H1 (cell line): Measurements from ENCODE around the gene NUBP2. TPM values are rescaled to one million over a fixed set of nuclear protein-coding genes. Genes with fewer than 3 reads are reported as not detected.

Source experiments
- CTCF ChIA-PET: fragments of 300-600 bp; sonication (Branson Sonifier 250); formaldehyde crosslinking; loops from one replicate; lab custom pipeline; 2021; ENCODE audit not compliant: partially characterized antibody; lab: Charles Lee
- POLR2A ChIA-PET: fragments of 300-600 bp; sonication (Branson Sonifier 250); formaldehyde crosslinking; loops from one replicate; lab custom pipeline; 2021; ENCODE audit warnings: inconsistent platforms; ENCODE audit not compliant: partially characterized antibody; lab: Charles Lee
- DNase-seq, 2 experiments: peaks; one replicate each; pipeline versions ENCODE4 v3.0.0 to v3.0.0-alpha.2; 2010 to 2022; ENCODE audit warnings: low spot score in 2 of 2, low read depth in 1 of 2, mixed read lengths in 1 of 2
- FAIRE-seq: peaks from 2 replicates; lab custom pipeline; 2011; peaks lifted over from hg19 to GRCh38; lab: Jason Lieb, UNC
- H2AFZ ChIP-seq: 2 replicates; pipeline ENCODE4 v1.8.1; 2012; ENCODE audit warnings: low read length, inconsistent platforms
- H2AK5ac ChIP-seq: 2 replicates; pipeline ENCODE4 v1.6.1; 2013; ENCODE audit warnings: low read depth, low read length
- H2BK120ac ChIP-seq: replicated peaks from 2 replicates; pipeline ENCODE3; 2013; ENCODE audit warnings: low read depth, low read length, inconsistent platforms
- H2BK12ac ChIP-seq: 2 replicates; pipeline ENCODE4 v1.6.1; 2013; ENCODE audit warnings: low read depth, low read length
- H2BK15ac ChIP-seq: 2 replicates; pipeline ENCODE4 v1.6.1; 2013; ENCODE audit warnings: low read length
- H2BK20ac ChIP-seq: 2 replicates; pipeline ENCODE4 v1.6.1; 2013; ENCODE audit warnings: low read length
- H2BK5ac ChIP-seq: 2 replicates; pipeline ENCODE4 v1.6.1; 2013; ENCODE audit warnings: low read depth, low read length
- H3K14ac ChIP-seq: 2 replicates; pipeline ENCODE4 v1.6.1; 2013; ENCODE audit warnings: inconsistent platforms; ENCODE audit not compliant: insufficient read length
- H3K18ac ChIP-seq: 2 replicates; pipeline ENCODE4 v1.6.1; 2013; ENCODE audit warnings: low read length; ENCODE audit errors: extremely low read depth
- H3K23ac ChIP-seq: 2 replicates; pipeline ENCODE4 v1.6.1; 2013; ENCODE audit warnings: inconsistent platforms; ENCODE audit not compliant: insufficient read length
- H3K23me2 ChIP-seq: 2 replicates; pipeline ENCODE4 v1.6.1; 2013; ENCODE audit warnings: low read depth, low read length
- H3K27ac ChIP-seq: 2 replicates; pipeline ENCODE4 v1.6.1; 2011; ENCODE audit warnings: low read depth, low read length, inconsistent platforms
- H3K27me3 ChIP-seq, 4 experiments: replicated peaks in 1 of 4; 1 replicate in 1 of 4; 2 replicates in 3 of 4; pipeline versions ENCODE4 v1.6.1 to v1.8.1; 2011 to 2013; ENCODE audit warnings: low read length in 3 of 4, mild to moderate bottlenecking in 3 of 4, inconsistent platforms in 2 of 4, mixed read lengths in 2 of 4, moderate library complexity in 1 of 4; ENCODE audit not compliant: control insufficient read depth in 3 of 4, insufficient read depth in 3 of 4; ENCODE audit errors: extremely low read depth in 1 of 4
- H3K36me3 ChIP-seq, 4 experiments: 2 replicates each; pipeline versions ENCODE4 v1.6.1 to v1.8.1; 2011 to 2013; ENCODE audit warnings: mild to moderate bottlenecking in 4 of 4, low read length in 3 of 4, moderate library complexity in 2 of 4, control low read depth in 1 of 4, inconsistent platforms in 1 of 4; ENCODE audit not compliant: insufficient read depth in 4 of 4, control insufficient read depth in 2 of 4
- H3K4ac ChIP-seq: replicated peaks from 2 replicates; pipeline ENCODE3; 2013; ENCODE audit warnings: low read length, low read depth, mixed read lengths, inconsistent platforms; ENCODE audit not compliant: insufficient read length
- H3K4me1 ChIP-seq, 4 experiments: replicated peaks in 1 of 4; 1 replicate in 1 of 4; 2 replicates in 3 of 4; pipeline versions ENCODE4 v1.6.1 to v1.8.1; 2011 to 2013; ENCODE audit warnings: low read length in 3 of 4, inconsistent platforms in 2 of 4, mixed read lengths in 1 of 4; ENCODE audit not compliant: insufficient read depth in 4 of 4, control insufficient read depth in 3 of 4
- H3K4me2 ChIP-seq, 2 experiments: 2 replicates each; pipeline versions ENCODE4 v1.6.1 to v1.8.1; 2011 to 2013; ENCODE audit warnings: low read depth in 2 of 2, low read length in 2 of 2, control low read depth in 1 of 2, inconsistent platforms in 1 of 2, mild to moderate bottlenecking in 1 of 2; ENCODE audit not compliant: insufficient read depth in 1 of 2
- H3K4me3 ChIP-seq, 4 experiments: fragments of 200-600, 300-600 bp in 1 of 4; sonication (generic), shearing (Covaris generic), sonication (Bioruptor Twin) in 1 of 4; 2 replicates each; pipeline versions ENCODE4 v1.5.1 to v1.8.1; 2011 to 2016; ENCODE audit warnings: low read length in 4 of 4, low read depth in 3 of 4, control low read depth in 2 of 4, inconsistent platforms in 2 of 4, mild to moderate bottlenecking in 2 of 4, mixed read lengths in 1 of 4, moderate library complexity in 1 of 4; ENCODE audit not compliant: insufficient read depth in 2 of 4; ENCODE audit errors: extremely low read depth in 1 of 4
- H3K56ac ChIP-seq: replicated peaks from 2 replicates; pipeline ENCODE3; 2013; ENCODE audit warnings: low read depth, mild to moderate bottlenecking, mixed read lengths, low read length, inconsistent platforms; ENCODE audit not compliant: insufficient read length
- H3K79me1 ChIP-seq: 2 replicates; pipeline ENCODE4 v1.6.1; 2013; ENCODE audit warnings: low read depth, low read length, control low read depth
- H3K79me2 ChIP-seq, 2 experiments: 2 replicates each; pipeline versions ENCODE4 v1.6.1 to v1.8.1; 2012 to 2013; ENCODE audit warnings: low read length in 2 of 2, mild to moderate bottlenecking in 2 of 2, inconsistent platforms in 1 of 2; ENCODE audit not compliant: insufficient read depth in 2 of 2, control insufficient read depth in 1 of 2
- H3K9ac ChIP-seq, 4 experiments: replicated peaks in 1 of 4; 1 replicate in 1 of 4; 2 replicates in 3 of 4; pipeline versions ENCODE4 v1.6.1 to v1.8.1; 2011 to 2013; ENCODE audit warnings: low read depth in 3 of 4, low read length in 3 of 4, control low read depth in 2 of 4, mild to moderate bottlenecking in 2 of 4, moderate library complexity in 2 of 4, inconsistent platforms in 1 of 4; ENCODE audit errors: extremely low read depth in 1 of 4
- H3K9me3 ChIP-seq, 2 experiments: 2 replicates each; pipeline versions ENCODE4 v1.6.1 to v1.8.1; 2012 to 2013; ENCODE audit warnings: mild to moderate bottlenecking in 2 of 2, moderate library complexity in 2 of 2, control low read depth in 1 of 2, inconsistent platforms in 1 of 2, low read depth in 1 of 2, low read length in 1 of 2, mixed read lengths in 1 of 2; ENCODE audit not compliant: insufficient read depth in 2 of 2
- H4K20me1 ChIP-seq, 2 experiments: replicated peaks in 1 of 2; 2 replicates each; pipeline versions ENCODE3 to v1.8.1; 2011 to 2013; ENCODE audit warnings: inconsistent platforms in 2 of 2, low read length in 2 of 2, mild to moderate bottlenecking in 1 of 2; ENCODE audit not compliant: insufficient read depth in 2 of 2, control insufficient read depth in 1 of 2
- H4K5ac ChIP-seq: 2 replicates; pipeline ENCODE4 v1.6.1; 2013; ENCODE audit warnings: low read length, low read depth, mixed read lengths, inconsistent platforms; ENCODE audit not compliant: insufficient read length
- H4K8ac ChIP-seq: 2 replicates; pipeline ENCODE4 v1.8.0; 2013; ENCODE audit warnings: mild to moderate bottlenecking, moderate library complexity, low read length, inconsistent platforms; ENCODE audit not compliant: insufficient read depth; ENCODE audit errors: extremely low read depth
- H4K91ac ChIP-seq: replicated peaks from 2 replicates; pipeline ENCODE3; 2013; ENCODE audit warnings: low read length, mixed read lengths, inconsistent platforms; ENCODE audit not compliant: insufficient read length
- ASH2L ChIP-seq: fragments of 200-600, 300-600 bp; sonication (generic); IDR thresholded peaks from one replicate; pipeline ENCODE4 v1.7.1; 2017; ENCODE audit warnings: low read length
- CTBP2 ChIP-seq: IDR thresholded peaks from 2 replicates; pipeline ENCODE4 v1.7.0; 2011; ENCODE audit warnings: borderline replicate concordance, mild to moderate bottlenecking, moderate library complexity, mixed read lengths, low read length; ENCODE audit not compliant: insufficient read depth, insufficient read length
- CTCF ChIP-seq, 3 experiments: IDR thresholded peaks; 1 replicate in 2 of 3; 2 replicates in 1 of 3; pipeline versions ENCODE4 v1.5.1 to v1.6.1; 2011; ENCODE audit warnings: low read length in 3 of 3, mild to moderate bottlenecking in 3 of 3, inconsistent platforms in 2 of 3, low read depth in 1 of 3, moderate library complexity in 1 of 3; ENCODE audit not compliant: insufficient read depth in 1 of 3; ENCODE audit errors: control extremely low read depth in 1 of 3
- GABPA ChIP-seq: IDR thresholded peaks from 2 replicates; pipeline ENCODE4 v1.6.1; 2011; ENCODE audit warnings: mild to moderate bottlenecking, low read length, moderate library complexity, borderline replicate concordance; ENCODE audit not compliant: insufficient read depth
- JUND ChIP-seq: IDR thresholded peaks from 2 replicates; pipeline ENCODE4 v1.6.1; 2011; ENCODE audit warnings: mild to moderate bottlenecking, improper control_type of control experiment, low read length
- KDM4A ChIP-seq: IDR thresholded peaks from one replicate; pipeline ENCODE4 v1.7.1; 2012; ENCODE audit warnings: low read depth, mild to moderate bottlenecking, moderate library complexity, low read length, inconsistent platforms; ENCODE audit not compliant: severe bottlenecking
- RXRA ChIP-seq: IDR thresholded peaks from 2 replicates; pipeline ENCODE4 v1.6.1; 2011; ENCODE audit warnings: low read depth, mild to moderate bottlenecking, low read length, moderate library complexity; ENCODE audit not compliant: insufficient read depth
- SAP30 ChIP-seq: fragments of 300-600 bp; sonication (generic); IDR thresholded peaks from 2 replicates; pipeline ENCODE4 v1.7.1; 2012; ENCODE audit warnings: low read length, moderate library complexity, mild to moderate bottlenecking, inconsistent platforms; ENCODE audit not compliant: insufficient read depth, insufficient replicate concordance
- WGBS, 2 experiments: shearing (Covaris generic) in 1 of 2; methylation state at CpG; one replicate each; pipeline versions ENCODE4 v1.1.6 to v1.1.7; 2013 to 2015; ENCODE audit warnings: low lambda C conversion rate in 2 of 2, mixed read lengths in 2 of 2, inconsistent platforms in 1 of 2, low coverage in 1 of 2, missing lambda C conversion rate in 1 of 2; ENCODE audit not compliant: insufficient replicate concordance in 2 of 2, insufficient coverage in 1 of 2, insufficient read length in 1 of 2; ENCODE audit errors: extremely low coverage in 1 of 2, missing lambda C conversion rate in 1 of 2; 5-methylcytosine and 5-hydroxymethylcytosine counted together
- polyA plus RNA-seq, 7 experiments: library from polyadenylated mRNA; depleted of rRNA in 3 of 7; stranded (reverse) in 5 of 7; unstranded in 2 of 7; fragments of >200 nt in 5 of 7; fragments of 200-250 nt in 2 of 7; gene quantifications; 1 replicate in 5 of 7; 2 replicates in 1 of 7; 4 replicates in 1 of 7; pipeline versions ENCODE4 v1.2.1 to v1.2.3, GENCODE V29; 2011 to 2013; ENCODE audit warnings: missing spikeins in 2 of 7, mixed read lengths in 2 of 7
- total RNA-seq: library from RNA; stranded (reverse); fragmentation: NEBNext Ultra II Directional; extraction: Animal tissue kit (Norgen Biotek cat#: 25700); gene quantifications from 2 replicates; pipeline ENCODE4 v1.2.1, GENCODE V29; 2021

Gene NUBP2
- total and polyA plus RNA-seq, 2 of the 8 experiments (the other 6 are each of a cell fraction or from before 2014, with no cell fraction given) = 70.3 to 96.9 TPM

DNA sequence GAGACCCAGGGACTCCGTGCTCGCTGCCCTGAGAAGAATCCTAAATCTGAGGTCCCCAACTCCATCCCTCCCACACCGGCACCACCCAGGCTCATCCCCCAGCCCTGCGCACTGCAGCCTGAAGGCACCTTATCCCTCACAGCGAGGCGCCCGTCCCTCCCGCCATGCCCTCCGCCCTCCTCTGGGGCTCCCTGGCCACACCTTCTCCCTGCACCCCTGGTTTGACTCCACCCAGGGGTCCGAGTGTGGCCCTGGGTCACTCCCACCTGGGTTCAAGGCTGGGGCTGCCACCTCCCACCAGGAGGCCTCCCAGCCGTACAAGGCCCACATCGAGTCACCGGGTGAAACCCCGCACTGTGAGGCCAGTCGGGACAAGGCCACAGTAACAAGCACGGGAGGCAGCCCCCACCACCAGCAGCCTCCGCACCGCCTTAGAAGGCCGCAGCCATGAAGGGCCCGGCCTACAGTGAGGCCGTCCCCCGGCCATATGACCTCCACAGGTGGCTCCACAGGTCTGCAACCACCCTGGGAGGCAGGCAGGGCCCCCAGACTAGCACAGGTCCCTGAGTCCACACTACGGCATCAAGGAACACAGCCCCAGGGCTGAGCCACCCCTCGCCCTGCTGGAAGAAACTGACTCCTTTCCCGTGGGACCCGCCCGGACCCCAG lies 35.6 kb downstream of the NUBP2 start:
- Histone ChIP-seq H3K56ac (no peak overlapping the region), H3K79me1 (no peaks in the 10 kb centered on the region; the same call in 1 of the 2 replicates), H3K4me1 (no peaks in the 10 kb centered on the region), H2BK20ac (no peak overlapping the region), H2BK15ac (no peak overlapping the region), H3K79me2 (no peaks in the 10 kb centered on the region), H2AFZ (no peak overlapping the region), H3K23ac (no peak overlapping the region), H3K4me2 (no peak overlapping the region), H2AK5ac (no peak overlapping the region), H3K18ac (no peak overlapping the region), H3K9ac (no peak overlapping the region), H2BK5ac (no peak overlapping the region), H4K5ac (no peak overlapping the region), H3K23me2 (no peaks in the 10 kb centered on the region), H3K27ac (no peak overlapping the region), H4K8ac (no peak overlapping the region), H3K36me3 (peaks cover 0 to 9% (median 4%) of the 10 kb centered on the region in 4 experiments; a peak in 5 of 8 replicates), H2BK120ac (no peak overlapping the region), H3K4ac (no peak overlapping the region), H3K4me3 (no peak overlapping the region), H4K91ac (no peak overlapping the region), H4K20me1 (peaks cover 4 to 6% of the 10 kb centered on the region in 2 experiments), H3K9me3 (no peaks in the 10 kb centered on the region), H3K27me3 (no peaks in the 10 kb centered on the region), H2BK12ac (no peak overlapping the region), H3K14ac (no peak overlapping the region)
- DNase-seq = no peak
- 94% methylated on average over 19 of the region's 27 CpGs; no CpG with 5 or more reads in 1 of the 2 experiments for WGBS, 2 experiments
- no peak for FAIRE-seq
- ChIA-PET POLR2A (no interaction called here), CTCF (no interaction called here)
- TF ChIP-seq SAP30 (no peak), ASH2L (no peak), CTBP2 (no peak), JUND (no peak), RXRA (no peak), CTCF (IDR thresholded peaks at IDR 0.05; ENCODE audit: control extremely low read depth in 1 of 3, insufficient read depth in 1 of 3, low read depth in 1 of 3, low read length in 3 of 3) (no peak), GABPA (no peak), KDM4A (no peak)
